ENCODE results near the gene UBE2N.
"Not testable (repeated sequence)": the region's sequence is repeated elsewhere in the genome, so short reads cannot be mapped to it uniquely, and the experiment has no call there.

UBE2N gene

GRCh38 chr12:93403988-93404803, 37.6 kb downstream of the UBE2N start:
- DNase-seq (ENCODE audit: low read depth in 2 of 2) = peak in 1 of 2 donors; percentile 72
- TF ChIP-seq, protein P1, sequence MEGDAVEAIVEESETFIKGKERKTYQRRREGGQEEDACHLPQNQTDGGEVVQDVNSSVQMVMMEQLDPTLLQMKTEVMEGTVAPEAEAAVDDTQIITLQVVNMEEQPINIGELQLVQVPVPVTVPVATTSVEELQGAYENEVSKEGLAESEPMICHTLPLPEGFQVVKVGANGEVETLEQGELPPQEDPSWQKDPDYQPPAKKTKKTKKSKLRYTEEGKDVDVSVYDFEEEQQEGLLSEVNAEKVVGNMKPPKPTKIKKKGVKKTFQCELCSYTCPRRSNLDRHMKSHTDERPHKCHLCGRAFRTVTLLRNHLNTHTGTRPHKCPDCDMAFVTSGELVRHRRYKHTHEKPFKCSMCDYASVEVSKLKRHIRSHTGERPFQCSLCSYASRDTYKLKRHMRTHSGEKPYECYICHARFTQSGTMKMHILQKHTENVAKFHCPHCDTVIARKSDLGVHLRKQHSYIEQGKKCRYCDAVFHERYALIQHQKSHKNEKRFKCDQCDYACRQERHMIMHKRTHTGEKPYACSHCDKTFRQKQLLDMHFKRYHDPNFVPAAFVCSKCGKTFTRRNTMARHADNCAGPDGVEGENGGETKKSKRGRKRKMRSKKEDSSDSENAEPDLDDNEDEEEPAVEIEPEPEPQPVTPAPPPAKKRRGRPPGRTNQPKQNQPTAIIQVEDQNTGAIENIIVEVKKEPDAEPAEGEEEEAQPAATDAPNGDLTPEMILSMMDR (IDR thresholded peaks at IDR 0.05; ENCODE audit: low read depth, low read length) = no peak
- H3K4me3 ChIP-seq (replicated peaks in 1 of 2; ENCODE audit: low read depth in 2 of 2, low read length in 2 of 2) = no peak overlapping the region

GRCh38 chr12:93402333-93403311, 39.1 kb downstream of the UBE2N start:
- H3K4me3 ChIP-seq (replicated peaks in 1 of 2; ENCODE audit: low read depth in 2 of 2, low read length in 2 of 2) = no peak overlapping the region
- TF ChIP-seq, protein P1 (IDR thresholded peaks at IDR 0.05; ENCODE audit: low read depth, low read length) = no peak
- DNase-seq (ENCODE audit: low read depth in 2 of 2) = no peak

DNA sequence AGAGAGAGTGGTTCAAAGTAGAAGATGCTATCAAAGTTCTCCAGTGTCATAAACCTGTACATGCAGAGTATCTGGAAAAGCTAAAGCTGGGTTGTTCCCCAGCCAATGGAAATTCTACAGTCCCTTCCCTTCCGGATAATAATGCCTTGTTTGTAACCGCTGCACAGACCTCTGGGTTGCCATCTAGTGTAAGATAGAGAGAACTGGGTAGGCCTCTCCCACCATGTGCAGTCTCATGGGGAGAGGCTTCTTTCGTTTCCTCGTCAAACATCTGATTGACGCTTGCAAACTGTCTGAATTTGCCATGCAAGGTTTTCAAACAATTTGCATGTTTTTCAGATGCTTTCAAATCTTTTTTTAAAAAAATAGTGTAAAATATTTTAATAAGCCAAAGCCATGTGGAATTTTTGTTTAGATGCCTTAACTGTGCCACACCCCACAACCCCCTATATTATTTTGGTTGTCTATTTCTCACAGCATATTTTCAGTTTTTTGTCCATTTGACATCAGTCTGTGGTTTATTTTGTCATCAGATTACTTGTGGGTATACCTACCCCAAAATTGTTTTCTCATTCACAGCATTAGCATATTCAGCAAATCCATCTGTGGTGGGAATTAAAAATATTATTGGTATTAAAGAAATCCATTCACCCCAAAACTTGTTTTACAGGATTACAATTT, 42.4 kb downstream of the UBE2N start:
- H3K4me3 ChIP-seq (replicated peaks in 1 of 2; ENCODE audit: low read depth in 2 of 2, low read length in 2 of 2); DNase-seq (ENCODE audit: low read depth in 2 of 2): not testable (repeated sequence)

- TF ChIP-seq, protein P1 (IDR thresholded peaks at IDR 0.05; ENCODE audit: low read depth, low read length) = no peak
- DNase-seq (ENCODE audit: low read depth in 2 of 2) = no peak
- H3K4me3 ChIP-seq (replicated peaks in 1 of 2; ENCODE audit: low read depth in 2 of 2, low read length in 2 of 2) = no peak overlapping the region
Measured at GRCh38 chr12:93397412-93397811, 44.3 kb downstream of the UBE2N start.

DNA sequence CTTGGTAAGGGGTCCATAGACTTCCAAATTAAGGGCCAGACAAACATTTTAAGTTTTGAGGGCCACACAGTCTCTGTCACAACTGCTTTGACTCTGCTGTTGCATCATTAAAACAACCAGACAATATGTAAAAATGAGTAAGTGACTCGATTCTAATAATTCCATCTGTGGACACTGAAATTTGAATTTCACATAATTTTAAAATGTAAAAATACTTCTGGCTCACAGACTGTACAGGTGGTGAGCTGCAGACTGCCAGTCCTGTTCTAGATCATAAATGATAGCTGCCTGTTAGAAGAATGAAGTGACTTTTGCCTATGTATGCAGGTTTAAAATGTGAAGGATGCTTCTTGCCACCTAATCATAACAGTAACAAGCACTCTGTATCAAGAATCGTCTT, 48.3 kb downstream of the UBE2N start:
- TF ChIP-seq, protein P1 (IDR thresholded peaks at IDR 0.05; ENCODE audit: low read depth, low read length) = no peak
- H3K4me3 ChIP-seq (replicated peaks in 1 of 2; ENCODE audit: low read depth in 2 of 2, low read length in 2 of 2) = no peak overlapping the region
- no peak for DNase-seq (ENCODE audit: low read depth in 2 of 2)

DNA sequence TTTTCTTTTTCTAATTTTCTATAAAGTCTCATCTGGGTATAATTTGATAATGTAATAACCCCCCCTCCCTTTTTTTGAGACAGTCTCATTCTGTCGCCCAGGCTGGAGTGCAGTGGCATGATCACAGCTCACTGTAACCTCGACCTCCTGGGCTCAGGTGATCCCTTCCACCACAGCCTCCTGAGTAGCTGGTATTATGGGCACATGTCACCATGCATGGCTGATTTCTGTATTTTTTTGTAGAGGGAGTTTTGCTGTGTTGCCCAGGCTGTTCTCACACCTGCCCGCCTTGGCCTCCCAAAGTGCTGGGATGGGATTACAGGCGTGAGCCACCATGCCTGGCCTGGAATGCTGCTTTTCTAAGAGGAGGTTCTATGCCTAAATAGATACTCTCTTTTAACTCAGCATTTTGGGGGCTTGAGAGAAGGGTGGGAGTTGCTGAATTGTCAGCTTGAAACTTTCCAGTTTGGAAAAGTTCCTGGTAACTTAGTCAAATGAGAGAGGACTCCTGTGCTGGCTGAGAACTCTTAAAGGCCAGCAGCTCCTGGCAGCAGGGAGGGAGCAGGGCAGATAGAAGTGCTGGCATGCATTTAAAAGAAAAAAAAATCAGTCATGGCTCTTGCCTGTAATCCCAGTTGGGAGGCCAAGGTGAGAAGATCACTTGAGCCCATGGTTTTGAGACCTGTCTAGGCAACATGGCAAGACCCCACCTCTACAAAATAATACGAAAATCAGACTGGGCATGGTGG, 51.0 kb downstream of the UBE2N start:
- DNase-seq (ENCODE audit: low read depth in 2 of 2) = no peak
- TF ChIP-seq, protein P1 (IDR thresholded peaks at IDR 0.05; ENCODE audit: low read depth, low read length) = no peak
- no peak overlapping the region for H3K4me3 ChIP-seq (replicated peaks in 1 of 2; ENCODE audit: low read depth in 2 of 2, low read length in 2 of 2)
